Hair follicle dermal papilla cell (primary cell): ENCODE measurements around the gene OR1J4. TPM values are rescaled to one million over a fixed set of nuclear protein-coding genes. Genes with fewer than 3 reads are reported as not detected.

Experiments used
- total RNA-seq: library from RNA; depleted of rRNA; stranded (reverse); fragments of >200 nt; gene quantifications from 2 replicates; pipeline ENCODE4 v1.2.3, GENCODE V29; 2012

OR1J4 gene
- total RNA-seq, result 0.49 TPM in 1 of 2 replicates, not detected in the other

GRCh38 chr9:122518841-122519240, at the start of gene OR1J4:
Gene OR1J4 (plus strand): TSS chr9:122519141. CDS start chr9:122519141, 0 bp downstream.

GRCh38 chr9:122477826-122478225, 41.1 kb upstream of the OR1J4 start, which contains the start of gene OR1J1:
Gene OR1J1 (minus strand): TSS chr9:122477926. CDS start chr9:122477926, 0 bp downstream.

GRCh38 chr9:122510502-122510901, 8.4 kb upstream of the OR1J4 start, which contains the start of gene OR1J2:
Gene OR1J2 (plus strand): TSS chr9:122510802. CDS start chr9:122510802, 0 bp downstream.

GRCh38 chr9:122527193-122527592, 8.3 kb downstream of the OR1J4 start, which contains the start of gene OR1N1:
Gene OR1N1 (minus strand): TSS chr9:122527293. CDS start chr9:122527293, 0 bp downstream.

GRCh38 chr9:122552812-122553211, 33.9 kb downstream of the OR1J4 start, which contains the start of gene OR1N2:
Gene OR1N2 (plus strand): TSS chr9:122553112. CDS start chr9:122553212, 100 bp downstream.

Other genes with a start within 250 kb of the OR1J4 start
- gene PTGS1, start 148.1 kb upstream of the OR1J4 start, total RNA-seq, result 14.2 and 22.7 TPM in 2 replicates
- not detected in 2 replicates for gene OR1J1, start 41.2 kb upstream of the OR1J4 start, total RNA-seq
- 0.24 and 0.32 TPM in 2 replicates for gene OR1J2, start 8.3 kb upstream of the OR1J4 start, total RNA-seq
- not detected in 2 replicates for gene OR1N1, start 8.2 kb downstream of the OR1J4 start, total RNA-seq
- gene OR1N2, start 34.0 kb downstream of the OR1J4 start, total RNA-seq, result not detected in 2 replicates
- gene OR1L8, start 64.2 kb downstream of the OR1J4 start, total RNA-seq, result 0.36 TPM in 1 of 2 replicates, not detected in the other
- gene OR1Q1, start 95.6 kb downstream of the OR1J4 start, total RNA-seq, result 0.36 and 0.65 TPM in 2 replicates
- not detected in 2 replicates for gene OR1B1, start 138.5 kb downstream of the OR1J4 start, total RNA-seq
- gene OR1L1, start 142.6 kb downstream of the OR1J4 start, total RNA-seq, result not detected in 2 replicates
- not detected in 2 replicates for gene OR1L3, start 156.0 kb downstream of the OR1J4 start, total RNA-seq
- gene OR1L4, start 204.8 kb downstream of the OR1J4 start, total RNA-seq, result not detected in 2 replicates
- gene OR1L6, start 223.2 kb downstream of the OR1J4 start, total RNA-seq, result not detected in 2 replicates